Stimulated activated naive CD8-positive, alpha-beta T cell treated with anti-CD3 and anti-CD28 coated beads, Interleukin-15, Interleukin-2, amounts not matched to agents 100 ng/mL and 50 ng/mL, for 24 hours (primary cell): ENCODE data around the gene AIF1.

Source experiments
- H3K27ac Mint-ChIP-seq: one replicate; pipeline ENCODE4 v1.8.0; 2021; ENCODE audit warnings: mild to moderate bottlenecking, mixed read lengths
- H3K27me3 Mint-ChIP-seq: one replicate; pipeline ENCODE4 v1.8.0; 2021; ENCODE audit warnings: mixed read lengths
- H3K36me3 Mint-ChIP-seq: one replicate; pipeline ENCODE4 v1.8.0; 2021; ENCODE audit warnings: low read depth, mixed read lengths
- H3K4me1 Mint-ChIP-seq: one replicate; pipeline ENCODE4 v1.8.0; 2021; ENCODE audit warnings: low read depth, mixed read lengths
- H3K4me3 Mint-ChIP-seq: one replicate; pipeline ENCODE4 v1.8.0; 2021; ENCODE audit warnings: mild to moderate bottlenecking, mixed read lengths
- H3K9me3 Mint-ChIP-seq: one replicate; pipeline ENCODE4 v1.8.0; 2021; ENCODE audit warnings: mixed read lengths

Gene AIF1

GRCh38 chr6:31578184-31579118, 36.6 kb upstream of the AIF1 start:
- H3K4me1 Mint-ChIP-seq, result peaks cover 86% of the 10 kb centered on the region
- H3K4me3 Mint-ChIP-seq, result peak overlapping the region; percentile 98
- H3K27me3 Mint-ChIP-seq, result no peaks in the 10 kb centered on the region
- H3K9me3 Mint-ChIP-seq, result no peaks in the 10 kb centered on the region
- H3K27ac Mint-ChIP-seq, result peak overlapping the region; percentile 97
- H3K36me3 Mint-ChIP-seq, result peaks cover 54% of the 10 kb centered on the region

DNA sequence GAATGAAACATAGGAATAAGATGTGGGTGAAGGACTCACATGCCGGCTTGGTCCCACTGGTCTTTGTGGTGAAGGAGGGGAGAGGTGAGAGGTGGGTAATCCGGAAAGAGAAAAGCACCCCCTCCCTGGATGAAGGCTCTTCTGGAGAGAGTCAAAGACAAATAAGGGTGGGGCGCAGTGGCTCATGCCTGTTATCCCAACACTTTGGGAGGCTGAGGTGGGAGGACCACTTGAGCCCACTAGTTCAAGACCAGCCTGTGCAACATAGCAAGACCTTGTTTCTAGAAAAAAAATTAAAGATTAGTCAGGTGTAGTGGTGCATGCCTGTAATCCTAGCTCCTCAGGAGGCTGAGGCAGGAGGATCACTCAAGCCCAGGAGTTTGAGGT, 35.9 kb upstream of the AIF1 start:
- Mint-ChIP-seq H3K36me3 (peaks cover 47% of the 10 kb centered on the region), H3K4me1 (peaks cover 85% of the 10 kb centered on the region), H3K9me3 (no peaks in the 10 kb centered on the region), H3K4me3 (peak overlapping the region; percentile 98), H3K27me3 (no peaks in the 10 kb centered on the region), H3K27ac (peak overlapping the region; percentile 97)

DNA sequence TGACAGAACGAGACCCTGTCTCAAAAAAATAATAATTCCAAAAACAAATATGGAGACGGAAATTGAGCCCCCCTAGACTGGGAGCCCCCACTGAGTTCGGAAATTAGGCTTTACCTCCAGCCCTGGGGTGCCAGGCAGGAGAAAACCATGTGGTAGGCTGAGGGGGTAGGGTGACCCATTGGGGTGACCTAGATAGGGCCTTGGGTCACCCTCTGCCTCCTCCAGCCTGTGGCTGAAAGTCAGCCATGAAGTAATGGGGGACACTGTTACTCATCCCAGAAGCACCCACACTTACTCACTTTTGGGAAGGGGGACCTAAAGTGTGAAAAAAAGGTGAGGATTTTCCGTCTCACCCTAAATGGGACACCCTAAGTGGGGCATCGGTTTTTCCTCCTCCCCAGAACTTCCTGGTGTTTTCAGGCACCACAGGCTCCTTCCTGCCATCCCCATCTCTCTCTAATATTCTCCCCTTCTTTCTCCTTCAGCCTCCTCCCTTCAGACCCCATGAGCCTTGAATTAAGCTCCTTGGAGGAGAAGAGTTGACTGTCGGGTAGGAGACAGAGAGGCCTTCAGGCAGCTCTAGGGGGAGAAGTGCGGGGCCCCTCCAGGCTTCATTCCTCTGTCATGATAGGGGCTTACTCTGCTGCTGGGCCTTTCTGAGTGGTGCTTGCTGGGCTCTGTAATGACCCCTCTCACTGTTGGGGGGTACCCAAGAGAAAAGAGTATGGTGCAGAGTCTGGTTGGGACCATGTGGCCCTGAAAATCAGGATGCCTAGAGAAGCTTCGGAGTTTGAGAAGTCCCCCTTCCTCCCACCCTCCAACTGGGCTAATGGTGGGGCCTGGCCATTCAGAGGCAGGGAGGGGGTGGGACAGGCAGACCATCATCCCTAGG, 35.2 kb upstream of the AIF1 start:
- H3K27ac Mint-ChIP-seq, result peak overlapping the region; percentile 97
- no peaks in the 10 kb centered on the region for H3K9me3 Mint-ChIP-seq
- peak overlapping the region; percentile 98 for H3K4me3 Mint-ChIP-seq
- H3K4me1 Mint-ChIP-seq, result peaks cover 84% of the 10 kb centered on the region
- H3K36me3 Mint-ChIP-seq, result peaks cover 45% of the 10 kb centered on the region
- no peaks in the 10 kb centered on the region for H3K27me3 Mint-ChIP-seq

DNA sequence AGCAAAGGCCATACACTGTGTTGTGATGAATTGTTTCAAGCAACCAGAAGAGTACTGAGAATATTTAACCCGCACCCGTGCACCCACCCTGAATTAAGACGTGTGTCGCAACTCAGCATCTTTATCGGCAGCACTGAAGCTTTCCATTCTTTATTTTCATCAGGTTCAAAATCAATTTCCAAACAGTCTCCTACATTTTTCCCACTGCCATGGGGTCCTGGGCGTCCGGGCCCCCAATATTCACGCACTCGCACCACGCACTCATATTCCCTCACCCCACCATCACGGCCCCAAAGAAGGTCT, 34.6 kb upstream of the AIF1 start:
- H3K9me3 Mint-ChIP-seq, result no peaks in the 10 kb centered on the region
- peak overlapping the region; percentile 97 for H3K27ac Mint-ChIP-seq
- no peaks in the 10 kb centered on the region for H3K27me3 Mint-ChIP-seq
- peaks cover 43% of the 10 kb centered on the region for H3K36me3 Mint-ChIP-seq
- peak overlapping the region; percentile 98 for H3K4me3 Mint-ChIP-seq
- H3K4me1 Mint-ChIP-seq, result peaks cover 84% of the 10 kb centered on the region

DNA sequence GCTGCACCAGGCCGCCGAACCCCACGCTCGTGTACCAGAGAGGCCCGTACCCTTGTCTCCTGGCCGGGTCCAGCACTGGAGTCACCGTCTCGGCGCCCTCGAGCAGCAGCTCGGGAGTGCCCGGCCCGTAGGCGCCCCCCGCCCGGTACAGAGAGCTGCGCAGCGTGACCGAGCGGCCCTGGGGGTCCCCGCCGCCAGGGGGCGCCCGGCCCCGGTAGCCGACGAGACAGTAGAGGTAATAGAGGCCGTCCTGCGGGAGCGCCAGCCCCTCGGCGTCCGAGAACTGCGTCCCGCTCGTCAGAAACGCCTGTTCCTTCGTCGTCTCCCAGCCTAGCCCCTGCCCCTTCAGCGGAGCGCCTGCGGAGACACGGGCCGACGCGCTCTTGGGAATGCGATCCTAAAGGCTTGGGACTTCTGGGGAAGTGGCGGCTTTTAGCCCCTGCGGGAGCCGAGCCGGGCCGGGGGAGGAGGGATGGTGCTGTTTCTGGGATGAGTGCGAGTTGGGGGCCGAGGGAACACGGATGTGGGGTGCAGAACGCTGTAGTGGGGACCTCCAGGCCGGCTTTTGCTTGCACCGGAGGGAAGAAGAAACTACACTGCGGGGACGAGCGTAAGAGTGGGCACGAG, 34.1 kb upstream of the AIF1 start:
- Mint-ChIP-seq H3K4me1 (peaks cover 84% of the 10 kb centered on the region), H3K9me3 (no peaks in the 10 kb centered on the region), H3K27ac (peak overlapping the region; percentile 97), H3K4me3 (peak overlapping the region; percentile 98), H3K27me3 (no peaks in the 10 kb centered on the region), H3K36me3 (peaks cover 38% of the 10 kb centered on the region)

GRCh38 chr6:31581434-31582229, 33.4 kb upstream of the AIF1 start:
- peak overlapping the region; percentile 93 for H3K27ac Mint-ChIP-seq
- H3K9me3 Mint-ChIP-seq, result no peaks in the 10 kb centered on the region
- no peaks in the 10 kb centered on the region for H3K27me3 Mint-ChIP-seq
- peaks cover 84% of the 10 kb centered on the region for H3K4me1 Mint-ChIP-seq
- peak overlapping the region; percentile 98 for H3K4me3 Mint-ChIP-seq
- peaks cover 31% of the 10 kb centered on the region for H3K36me3 Mint-ChIP-seq

- H3K4me1 Mint-ChIP-seq, result peaks cover 84% of the 10 kb centered on the region
- H3K9me3 Mint-ChIP-seq, result no peaks in the 10 kb centered on the region
- peak within 1 kb of the TSS; percentile 93 for H3K27ac Mint-ChIP-seq
- peak within 1 kb of the TSS; percentile 98 for H3K4me3 Mint-ChIP-seq
- no peaks in the 10 kb centered on the region for H3K27me3 Mint-ChIP-seq
- H3K36me3 Mint-ChIP-seq, result peaks cover 25% of the 10 kb centered on the region
Measured at GRCh38 chr6:31582230-31582643, 32.8 kb upstream of the AIF1 start, which contains the start of gene LTB. Gene LTB (minus strand): TSS chr6:31582424. CDS start chr6:31582417, 7 bp downstream.

DNA sequence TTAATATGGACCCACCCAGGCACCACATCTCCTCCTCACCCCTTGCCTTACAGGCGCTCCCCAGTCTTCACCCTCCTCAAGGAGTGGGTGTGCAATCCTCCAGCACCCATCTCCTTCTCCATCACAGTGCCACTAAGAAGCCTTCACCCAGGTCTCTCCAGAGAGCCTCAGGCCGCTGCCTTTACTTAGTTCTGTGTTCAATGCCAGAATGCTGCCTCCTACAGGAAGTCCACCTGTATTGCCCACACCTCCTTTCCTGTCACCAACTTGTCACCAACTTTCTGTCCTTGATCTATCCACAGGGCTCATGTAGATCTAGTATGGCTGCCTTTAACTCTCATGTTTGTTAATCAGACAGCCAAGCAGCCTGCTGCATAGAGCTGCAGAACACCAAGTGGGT, 29.5 kb upstream of the AIF1 start:
- H3K36me3 Mint-ChIP-seq, result peaks cover 13% of the 10 kb centered on the region

GRCh38 chr6:31586008-31586407, 29.0 kb upstream of the AIF1 start, which contains the start of gene LST1:
Gene LST1 (plus strand): TSS chr6:31586277. CDS start chr6:31587300, 1,023 bp downstream.
- Mint-ChIP-seq H3K9me3 (no peaks in the 10 kb centered on the region), H3K4me1 (peaks cover 78% of the 10 kb centered on the region), H3K4me3 (peak within 1 kb of the TSS; percentile 78), H3K27ac (peak within 1 kb of the TSS; percentile 93), H3K27me3 (no peaks in the 10 kb centered on the region), H3K36me3 (peaks cover 9% of the 10 kb centered on the region)

More for the DNA sequence above, 29.5 kb upstream of the AIF1 start:
- Mint-ChIP-seq H3K4me3 (peak overlapping the region; percentile 78), H3K27ac (peak overlapping the region; percentile 93), H3K27me3 (no peaks in the 10 kb centered on the region), H3K4me1 (peaks cover 78% of the 10 kb centered on the region), H3K9me3 (no peaks in the 10 kb centered on the region)

DNA sequence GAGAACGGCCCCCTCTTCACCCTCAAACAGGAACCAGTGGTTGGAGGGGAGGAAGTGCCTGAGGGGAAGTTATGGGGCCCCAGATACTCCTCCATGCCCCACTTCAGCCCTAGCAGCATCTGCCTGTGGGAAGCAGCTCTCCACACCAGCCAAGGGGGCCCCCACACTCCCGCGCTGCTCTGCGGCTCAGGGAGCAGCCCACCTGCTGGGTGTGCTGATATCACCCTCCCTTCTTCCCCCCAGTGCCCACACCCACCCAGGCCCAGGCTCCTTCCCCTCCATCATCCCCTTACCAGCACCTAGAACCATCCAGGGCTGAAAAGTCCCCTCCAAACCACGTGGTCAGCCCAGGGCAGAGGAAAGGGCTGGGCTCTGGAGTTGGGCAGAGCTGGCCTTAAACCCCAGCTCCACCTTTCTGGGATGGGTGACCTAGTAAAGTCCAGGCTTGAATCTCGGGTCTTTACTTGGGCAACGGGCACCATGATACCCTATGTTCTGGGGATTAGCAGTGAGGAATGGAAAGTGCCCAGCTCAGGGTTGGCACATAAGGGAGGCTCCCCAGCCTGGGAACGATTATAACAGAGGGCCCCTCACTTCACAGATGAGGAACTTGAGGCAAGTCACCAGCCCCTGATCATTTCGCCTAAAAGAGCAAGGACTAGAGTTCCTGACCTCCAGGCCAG, 28.3 kb upstream of the AIF1 start:
- H3K9me3 Mint-ChIP-seq, result no peaks in the 10 kb centered on the region
- H3K36me3 Mint-ChIP-seq, result peaks cover 5% of the 10 kb centered on the region
- H3K4me1 Mint-ChIP-seq, result peaks cover 76% of the 10 kb centered on the region
- peak overlapping the region; percentile 78 for H3K4me3 Mint-ChIP-seq
- peak overlapping the region; percentile 90 for H3K27ac Mint-ChIP-seq
- H3K27me3 Mint-ChIP-seq, result no peaks in the 10 kb centered on the region

- Mint-ChIP-seq H3K4me1 (peaks cover 76% of the 10 kb centered on the region), H3K4me3 (peak overlapping the region; percentile 80), H3K36me3 (peaks cover 5% of the 10 kb centered on the region), H3K27ac (peak overlapping the region; percentile 96), H3K9me3 (no peaks in the 10 kb centered on the region), H3K27me3 (no peaks in the 10 kb centered on the region)
Measured at GRCh38 chr6:31587791-31588777, 26.9 kb upstream of the AIF1 start.

DNA sequence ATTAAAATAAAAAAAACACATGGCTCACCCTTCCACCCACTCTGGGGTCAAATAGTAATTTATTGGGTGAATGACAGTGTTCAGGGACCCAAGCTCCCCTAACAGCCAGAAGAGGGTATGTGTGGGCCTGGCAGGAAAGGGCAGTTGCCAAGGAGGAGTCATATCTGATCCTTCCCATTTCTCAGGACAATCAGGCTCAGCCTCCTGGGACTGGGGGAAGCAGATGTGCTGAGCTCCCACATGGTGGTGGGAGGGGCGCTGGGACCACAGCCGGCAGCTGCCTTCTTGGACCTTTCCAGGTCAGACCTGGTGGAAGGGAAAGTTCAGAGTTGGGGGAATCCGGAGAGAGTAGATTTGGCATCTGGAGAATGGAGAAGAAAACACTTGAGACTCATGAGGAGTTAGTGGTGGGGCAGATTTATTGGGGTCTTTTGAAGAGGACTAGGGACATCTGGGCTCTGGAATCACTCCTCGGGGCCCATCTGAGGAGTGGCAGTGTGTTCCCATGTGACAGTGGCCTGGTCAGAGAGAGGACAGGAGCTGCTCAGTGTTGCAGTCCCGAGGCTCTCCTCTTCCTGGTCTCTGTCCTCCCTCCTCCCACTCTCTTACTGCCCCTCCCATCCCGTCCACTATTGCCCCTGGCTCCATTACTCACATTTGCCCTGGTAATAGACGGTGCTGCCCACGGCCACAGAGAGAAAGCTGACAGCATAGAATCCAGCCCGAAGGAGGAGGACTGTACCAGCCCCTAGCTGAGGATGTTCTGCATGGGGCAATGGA, 26.0 kb upstream of the AIF1 start:
- Mint-ChIP-seq H3K4me3 (peak overlapping the region; percentile 22), H3K27ac (peak overlapping the region; percentile 32), H3K27me3 (no peaks in the 10 kb centered on the region), H3K4me1 (peaks cover 77% of the 10 kb centered on the region), H3K36me3 (peaks cover 5% of the 10 kb centered on the region), H3K9me3 (no peaks in the 10 kb centered on the region)
